SHP77 (cell line): ENCODE measurements around the gene CTSH.

Experiments used
- DNase-seq, 2 experiments: peaks; one replicate each; lab custom pipeline; 2025; lab: John Stamatoyannopoulos, UW

Gene CTSH

GRCh38 chr15:78944669-78945407 lies at the start of gene CTSH:
Gene CTSH (minus strand): TSS chr15:78945046. CDS start chr15:78944981, 65 bp downstream.
- DNase-seq, result peak in 1 of 2 experiments; percentile 66

GRCh38 chr15:78993931-78994530 lies 49.2 kb upstream of the CTSH start:
- DNase-seq, result no peak

- no peak for DNase-seq
Measured at GRCh38 chr15:78993257-78993930, 48.5 kb upstream of the CTSH start.

- DNase-seq, result no peak
Measured at GRCh38 chr15:78992416-78993256, 47.8 kb upstream of the CTSH start.

- no peak for DNase-seq
Measured at GRCh38 chr15:78991879-78992278, 47.0 kb upstream of the CTSH start.

- no peak for DNase-seq
Measured at GRCh38 chr15:78991476-78991875, 46.6 kb upstream of the CTSH start.

- no peak for DNase-seq
Measured at GRCh38 chr15:78990278-78990677, 45.4 kb upstream of the CTSH start.

GRCh38 chr15:78989701-78990240 lies 44.9 kb upstream of the CTSH start:
- no peak for DNase-seq

GRCh38 chr15:78988361-78988911 lies 43.6 kb upstream of the CTSH start:
- DNase-seq, result no peak

- DNase-seq, result no peak
Measured at GRCh38 chr15:78987556-78988360, 42.9 kb upstream of the CTSH start.

GRCh38 chr15:78985859-78986475 lies 41.1 kb upstream of the CTSH start:
- DNase-seq, result no peak

- DNase-seq, result no peak
Measured at GRCh38 chr15:78984041-78984440, 39.2 kb upstream of the CTSH start.

- no peak for DNase-seq
Measured at GRCh38 chr15:78983146-78983918, 38.5 kb upstream of the CTSH start.

GRCh38 chr15:78982736-78983135 lies 37.9 kb upstream of the CTSH start:
- no peak for DNase-seq

- DNase-seq, result no peak
Measured at GRCh38 chr15:78981532-78982313, 36.9 kb upstream of the CTSH start.

GRCh38 chr15:78979456-78980320 lies 34.8 kb upstream of the CTSH start:
- DNase-seq, result peak; percentile 68 to 78

GRCh38 chr15:78978601-78979179 lies 33.8 kb upstream of the CTSH start:
- no peak for DNase-seq
